Gastroesophageal sphincter (tissue), 4 donors: ENCODE measurements around the gene GRID1. TPM values are rescaled to one million over a fixed set of nuclear protein-coding genes. Genes with fewer than 3 reads are reported as not detected.

Source experiments
- ATAC-seq: fragments of 150-250 bp; one replicate; pipeline ENCODE4 v1.9.1; 2016; ENCODE audit warnings: mild to moderate bottlenecking, moderate library complexity
- H3K27ac ChIP-seq, 4 donors: fragments of 200-600 bp; sonication (generic) in 3 of 4; 1 replicate in 3 of 4; 2 replicates in 1 of 4; pipeline ENCODE4 v1.5.1; 2016 to 2019
- H3K27me3 ChIP-seq: fragments of 200-600 bp; sonication (generic); one replicate; pipeline ENCODE4 v1.5.1; 2019
- H3K36me3 ChIP-seq, 2 donors: fragments of 200-600 bp; sonication (generic); one replicate each; pipeline ENCODE4 v1.5.1; 2019; ENCODE audit warnings: control low read depth in 1 of 2
- H3K4me1 ChIP-seq, 3 donors: fragments of 200-600 bp; sonication (generic); 1 replicate in 2 of 3; 2 replicates in 1 of 3; pipeline ENCODE4 v1.5.1; 2016 to 2019; ENCODE audit warnings: control low read depth in 2 of 3
- H3K4me3 ChIP-seq, 2 donors: fragments of 200-600 bp; sonication (generic); one replicate each; pipeline ENCODE4 v1.5.1; 2019; ENCODE audit warnings: mild to moderate bottlenecking in 1 of 2, moderate library complexity in 1 of 2
- H3K9me3 ChIP-seq, 3 donors: fragments of 200-600 bp; sonication (generic); one replicate each; pipeline ENCODE4 v1.5.1; 2017 to 2019; ENCODE audit warnings: control low read depth in 2 of 3
- CTCF ChIP-seq, 4 experiments: fragments of 200-600 bp in 2 of 4; fragments of 450-650 bp in 2 of 4; sonication (generic) in 1 of 4; IDR thresholded peaks; one replicate each; pipeline ENCODE4 v1.5.1; 2017 to 2019; ENCODE audit warnings: antibody characterized with exemption in 4 of 4, mild to moderate bottlenecking in 2 of 4, moderate library complexity in 2 of 4
- EP300 ChIP-seq: sonication (generic); formaldehyde crosslinking; IDR thresholded peaks from one replicate; pipeline ENCODE4 v1.6.1; 2017; ENCODE audit warnings: antibody characterized with exemption, mild to moderate bottlenecking
- POLR2A ChIP-seq, 2 donors: fragments of 450-650 bp; IDR thresholded peaks; one replicate each; pipeline ENCODE4 v1.6.1; 2017; ENCODE audit warnings: antibody characterized with exemption in 2 of 2, mild to moderate bottlenecking in 2 of 2, moderate library complexity in 1 of 2
- POLR2AphosphoS5 ChIP-seq: sonication (generic); formaldehyde crosslinking; IDR thresholded peaks from one replicate; pipeline ENCODE4 v1.6.1; 2017; ENCODE audit warnings: antibody characterized with exemption
- WGBS, 2 donors: methylation state at CpG; one replicate each; pipeline ENCODE4 v1.1.5; 2018; ENCODE audit warnings: low coverage in 1 of 2; 5-methylcytosine and 5-hydroxymethylcytosine counted together
- total RNA-seq, 4 donors: library from RNA; depleted of rRNA; stranded (reverse); fragments of >200 nt; gene quantifications; one replicate each; pipeline ENCODE4 v1.1.0, GENCODE V29; 2016

Gene GRID1
- total RNA-seq, 4 donors from 2014 or later: 1.2 to 2.7 (median 1.7) TPM

GRCh38 chr10:86137561-86137960, 229.0 kb downstream of the GRID1 start:
- TF ChIP-seq POLR2AphosphoS5 (no peak), EP300 (no peak), POLR2A (IDR thresholded peaks at IDR 0.05) (no peak)
- Histone ChIP-seq H3K36me3 (peaks cover 0 to 4% of the 10 kb centered on the region in 2 donors), H3K27ac (no peak overlapping the region), H3K9me3 (no peaks in the 10 kb centered on the region), H3K4me3 (no peak overlapping the region), H3K27me3 (no peaks in the 10 kb centered on the region), H3K4me1 (no peaks in the 10 kb centered on the region)
- no peak for ATAC-seq
- WGBS, 2 donors: 80 to 95% methylated on average over 1 to 6 of the region's 7 CpGs

- Histone ChIP-seq H3K27ac (no peak overlapping the region), H3K9me3 (no peaks in the 10 kb centered on the region), H3K36me3 (peaks cover 0 to 4% of the 10 kb centered on the region in 2 donors), H3K27me3 (no peaks in the 10 kb centered on the region), H3K4me1 (no peaks in the 10 kb centered on the region), H3K4me3 (no peak overlapping the region)
- 65 to 80% methylated on average over 1 to 4 of the region's 4 CpGs for WGBS, 2 donors
- ATAC-seq: no peak
- TF ChIP-seq POLR2AphosphoS5: no peak
- no peak for TF ChIP-seq POLR2A (IDR thresholded peaks at IDR 0.05)
- no peak for TF ChIP-seq EP300
- TF ChIP-seq CTCF (IDR thresholded peaks at IDR 0.05): no peak
Measured at GRCh38 chr10:86136934-86137333, 229.7 kb downstream of the GRID1 start.

GRCh38 chr10:86135191-86135590, 231.4 kb downstream of the GRID1 start:
- Histone ChIP-seq H3K4me3 (no peak overlapping the region), H3K36me3 (peaks cover 0 to 4% of the 10 kb centered on the region in 2 donors), H3K27ac (no peak overlapping the region), H3K27me3 (no peaks in the 10 kb centered on the region), H3K9me3 (peaks cover 0 to 7% (median 0%) of the 10 kb centered on the region in 3 donors), H3K4me1 (no peaks in the 10 kb centered on the region)
- no peak for TF ChIP-seq POLR2AphosphoS5
- no peak for TF ChIP-seq CTCF (IDR thresholded peaks at IDR 0.05)
- no peak for TF ChIP-seq POLR2A (IDR thresholded peaks at IDR 0.05)
- TF ChIP-seq EP300: no peak
- ATAC-seq: no peak
- WGBS, 2 donors: no CpG with 5 or more reads among the region's 2 CpGs

- Histone ChIP-seq H3K36me3 (peaks cover 0 to 4% of the 10 kb centered on the region in 2 donors), H3K27ac (no peak overlapping the region), H3K4me3 (no peak overlapping the region), H3K9me3 (peaks cover 0 to 12% (median 0%) of the 10 kb centered on the region in 3 donors), H3K4me1 (no peaks in the 10 kb centered on the region), H3K27me3 (peaks cover 10% of the 10 kb centered on the region)
- TF ChIP-seq POLR2A (IDR thresholded peaks at IDR 0.05) (no peak), POLR2AphosphoS5 (no peak), CTCF (IDR thresholded peaks at IDR 0.05) (no peak), EP300 (no peak)
- 74 to 100% methylated on average over 1 to 5 of the region's 18 CpGs for WGBS, 2 donors
- ATAC-seq: no peak
Measured at GRCh38 chr10:86130737-86131475, 235.7 kb downstream of the GRID1 start.

- Histone ChIP-seq H3K27ac (no peak overlapping the region), H3K4me1 (no peaks in the 10 kb centered on the region), H3K36me3 (peaks cover 0 to 4% of the 10 kb centered on the region in 2 donors), H3K27me3 (peaks cover 10% of the 10 kb centered on the region), H3K9me3 (peaks cover 0 to 12% (median 0%) of the 10 kb centered on the region in 3 donors), H3K4me3 (no peak overlapping the region)
- no peak for ATAC-seq
- TF ChIP-seq EP300 (no peak), POLR2AphosphoS5 (no peak), CTCF (IDR thresholded peaks at IDR 0.05) (no peak), POLR2A (IDR thresholded peaks at IDR 0.05) (no peak)
Measured at GRCh38 chr10:86130041-86130440, 236.6 kb downstream of the GRID1 start.
